ENCODE data around the gene NDST1.

NDST1 gene

DNA sequence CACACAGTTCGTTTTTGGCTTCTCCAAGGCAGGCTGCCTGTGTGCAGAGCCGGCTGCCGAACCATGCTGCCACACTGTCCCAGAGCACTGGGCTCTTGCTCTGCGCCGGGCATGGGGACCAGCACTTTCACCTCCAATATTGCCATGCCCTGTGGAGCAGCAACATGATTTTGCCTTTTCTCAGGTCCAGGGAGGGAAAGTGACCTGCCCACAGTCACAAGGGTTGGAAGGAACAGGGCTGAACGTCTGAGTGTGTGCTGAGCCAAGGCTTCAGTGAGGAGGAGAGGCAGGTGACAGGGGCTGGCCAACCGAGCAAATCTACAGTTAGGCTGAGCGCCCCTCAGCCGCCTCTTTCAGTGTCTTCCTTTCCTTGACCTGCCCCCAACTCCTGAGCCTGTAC, 98.5 kb downstream of the NDST1 start:
- DNase-seq (ENCODE audit: low read depth) = no peak

DNA sequence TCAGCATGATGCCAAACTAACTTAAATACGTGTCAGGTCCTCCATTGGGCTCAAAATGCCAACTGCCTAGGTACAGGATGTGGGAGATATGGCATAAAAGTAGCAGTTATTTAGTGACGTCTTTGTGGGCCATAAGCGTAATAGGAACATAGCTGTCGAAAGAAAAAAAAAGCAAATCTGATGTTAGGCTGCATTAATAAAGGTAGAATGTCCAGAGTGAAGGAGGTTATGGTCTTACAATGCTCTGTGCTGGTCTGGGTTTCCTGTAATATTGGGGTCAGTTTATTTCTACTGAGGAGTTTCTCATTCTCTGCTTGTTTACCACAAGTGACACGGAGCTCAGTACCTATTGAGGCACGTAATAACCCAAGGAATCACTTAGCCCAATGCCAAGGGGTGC, 99.2 kb downstream of the NDST1 start:
- DNase-seq (ENCODE audit: low read depth) = no peak
